GM19239 (cell line): ENCODE data around the gene NFYC.

Source experiments
- DNase-seq: peaks from one replicate; pipeline ENCODE4 v3.0.0; 2011; ENCODE audit warnings: low spot score; ENCODE audit not compliant: insufficient read length
- FAIRE-seq: peaks from 2 replicates; lab custom pipeline; 2011; peaks lifted over from hg19 to GRCh38; lab: Jason Lieb, UNC

The NFYC gene

GRCh38 chr1:40776236-40777072 is 85.0 kb downstream of the NFYC start:
- DNase-seq (no peak), FAIRE-seq (no peak)

DNA sequence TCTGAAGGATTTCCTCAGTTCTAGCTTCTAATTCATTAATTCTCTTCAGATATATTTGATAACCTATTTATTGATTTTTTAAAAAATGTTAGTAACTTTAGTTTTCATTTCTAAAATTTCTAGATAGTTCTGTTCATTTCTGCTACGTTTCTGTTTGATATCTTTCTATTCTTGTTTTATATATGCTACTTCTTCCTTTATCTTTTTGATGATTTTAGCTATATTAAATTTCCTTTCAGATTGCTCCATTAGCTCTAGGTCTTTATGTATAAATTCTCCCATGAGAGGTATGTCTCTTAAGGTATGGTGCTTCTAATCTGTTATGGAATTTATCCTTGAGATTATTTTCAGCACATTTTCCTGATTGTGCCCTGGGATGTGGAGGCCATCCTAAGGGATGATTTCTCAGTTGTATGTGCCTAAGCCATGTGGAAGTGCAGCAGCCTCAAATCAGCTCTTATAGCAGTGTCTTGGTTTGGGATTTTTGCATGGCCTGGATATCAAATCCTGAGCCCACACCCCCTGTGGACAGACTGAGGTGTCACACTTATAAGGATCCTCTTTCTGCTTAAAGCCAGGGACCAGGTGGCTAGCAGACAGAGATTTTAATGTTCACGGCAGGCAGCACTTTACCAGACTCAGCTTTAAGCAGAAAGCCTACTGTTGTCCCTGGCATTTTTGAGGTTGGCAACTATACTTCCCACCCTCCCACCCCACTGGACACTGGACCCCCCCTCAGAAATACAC is 85.9 kb downstream of the NFYC start:
- FAIRE-seq (no peak), DNase-seq (no peak)

GRCh38 chr1:40780678-40781607 is 89.4 kb downstream of the NFYC start:
- DNase-seq = no peak
- FAIRE-seq = no peak

DNA sequence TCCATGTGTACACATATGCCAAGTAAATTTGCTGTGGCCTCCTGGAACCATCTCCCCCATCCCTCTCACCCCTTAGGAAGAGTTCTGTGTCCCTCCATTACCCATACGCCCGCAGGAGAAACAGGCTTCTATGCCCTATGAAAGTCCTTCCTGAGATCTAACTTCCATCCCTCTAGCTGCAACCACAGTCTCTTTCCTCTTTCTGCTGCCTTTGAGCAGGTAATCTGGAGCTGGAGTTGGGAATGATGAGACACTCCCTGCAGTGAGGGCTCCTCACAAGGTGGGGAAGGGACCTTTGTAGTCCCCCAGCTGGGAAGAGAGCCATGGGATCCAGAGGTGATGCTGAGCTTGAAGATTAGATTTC is 90.1 kb downstream of the NFYC start:
- DNase-seq = no peak
- no peak for FAIRE-seq

GRCh38 chr1:40782371-40782956 is 91.0 kb downstream of the NFYC start:
- FAIRE-seq (no peak), DNase-seq (no peak)

DNA sequence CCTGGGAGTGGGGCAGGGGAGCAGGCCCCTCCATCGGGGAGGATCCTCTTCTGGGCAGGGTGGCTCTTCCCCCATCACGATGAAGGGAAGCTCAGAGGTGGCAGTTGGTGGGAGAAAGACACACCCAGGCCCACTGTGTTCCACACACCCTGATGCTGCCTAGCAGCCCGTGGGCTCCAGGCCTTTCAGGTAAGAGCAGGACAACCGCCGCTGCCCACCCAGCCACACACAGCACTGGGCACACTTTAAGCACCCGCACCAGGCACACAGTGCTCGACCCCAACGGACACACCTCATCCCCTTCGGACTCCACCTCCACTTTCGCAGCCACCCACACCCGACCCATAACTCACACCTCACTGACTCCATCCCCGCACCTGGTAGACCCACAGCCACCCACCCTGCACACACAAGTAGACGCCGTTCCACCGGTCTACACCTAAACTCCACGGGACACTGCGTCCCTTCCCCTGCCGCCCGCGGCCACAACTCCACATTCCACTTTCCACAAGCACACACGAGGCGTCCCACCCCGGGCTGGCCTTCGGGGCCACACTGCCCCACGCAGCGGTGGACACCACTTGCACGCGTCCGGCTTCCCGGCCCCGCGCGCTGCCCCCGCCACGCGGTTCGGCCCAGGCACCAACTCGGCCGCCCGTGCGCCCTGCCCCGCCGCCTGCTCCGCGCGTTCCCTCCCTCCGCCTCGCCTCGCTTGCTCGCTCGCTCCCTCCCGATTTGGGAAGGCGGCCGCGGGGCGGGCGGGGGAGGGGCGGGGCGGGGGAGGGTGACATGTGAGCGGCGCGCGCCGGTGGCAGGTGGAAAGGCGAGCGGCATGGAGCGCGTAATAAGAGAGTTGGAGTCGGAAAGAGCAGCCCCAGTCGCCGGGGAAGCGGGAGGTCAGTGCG is 91.7 kb downstream of the NFYC start, which contains the start of gene KCNQ4:
Gene KCNQ4, plus strand, starts transcription at position 787 of the 905 bp plus-strand sequence. CDS start 307 bp downstream, outside the sequence.
- FAIRE-seq (no peak), DNase-seq (no peak)

GRCh38 chr1:40784141-40784770 is 92.8 kb downstream of the NFYC start:
- DNase-seq (no peak), FAIRE-seq (no peak)

DNA sequence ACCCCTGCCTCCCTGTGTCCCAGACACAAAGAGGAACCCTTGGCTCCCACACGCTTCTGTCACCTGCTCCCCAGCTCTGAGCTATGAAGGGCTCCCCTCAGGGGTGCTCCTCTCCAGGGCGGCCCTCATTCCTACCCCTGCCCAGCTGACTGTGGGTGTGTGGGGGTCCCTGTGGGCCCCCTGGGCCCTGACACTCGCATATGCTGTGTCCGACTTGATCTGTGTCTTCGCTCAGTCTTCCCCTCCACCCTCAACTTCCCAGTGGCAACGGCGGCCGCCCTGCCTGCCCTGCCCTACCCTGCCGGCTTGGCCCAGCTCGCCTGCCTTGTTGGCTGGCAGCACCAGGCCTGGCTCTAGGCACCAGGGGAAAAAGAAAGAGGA is 93.3 kb downstream of the NFYC start:
- DNase-seq = no peak

DNA sequence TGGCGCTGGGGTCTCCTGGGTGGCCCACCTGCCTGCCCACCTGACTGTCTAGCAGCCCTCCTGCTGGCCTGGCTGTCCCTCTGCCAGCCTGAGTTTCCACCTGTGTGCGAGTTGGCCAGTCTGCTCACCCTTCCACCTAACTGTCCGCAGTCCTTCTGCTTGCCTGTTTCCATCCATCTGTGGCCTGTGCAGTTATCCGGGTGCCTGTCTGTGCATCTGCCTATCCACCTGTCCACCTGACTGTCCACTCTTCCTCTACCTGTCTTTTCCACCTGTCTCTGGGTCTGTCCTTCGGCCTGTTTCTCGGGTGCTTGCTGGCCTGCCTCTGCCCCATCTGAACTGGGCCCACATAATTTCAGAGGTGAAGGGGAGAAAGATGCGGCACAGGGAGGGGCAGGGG is 93.9 kb downstream of the NFYC start:
- FAIRE-seq (no peak), DNase-seq (no peak)

More for the DNA sequence above, 93.3 kb downstream of the NFYC start:
- no peak for FAIRE-seq

DNA sequence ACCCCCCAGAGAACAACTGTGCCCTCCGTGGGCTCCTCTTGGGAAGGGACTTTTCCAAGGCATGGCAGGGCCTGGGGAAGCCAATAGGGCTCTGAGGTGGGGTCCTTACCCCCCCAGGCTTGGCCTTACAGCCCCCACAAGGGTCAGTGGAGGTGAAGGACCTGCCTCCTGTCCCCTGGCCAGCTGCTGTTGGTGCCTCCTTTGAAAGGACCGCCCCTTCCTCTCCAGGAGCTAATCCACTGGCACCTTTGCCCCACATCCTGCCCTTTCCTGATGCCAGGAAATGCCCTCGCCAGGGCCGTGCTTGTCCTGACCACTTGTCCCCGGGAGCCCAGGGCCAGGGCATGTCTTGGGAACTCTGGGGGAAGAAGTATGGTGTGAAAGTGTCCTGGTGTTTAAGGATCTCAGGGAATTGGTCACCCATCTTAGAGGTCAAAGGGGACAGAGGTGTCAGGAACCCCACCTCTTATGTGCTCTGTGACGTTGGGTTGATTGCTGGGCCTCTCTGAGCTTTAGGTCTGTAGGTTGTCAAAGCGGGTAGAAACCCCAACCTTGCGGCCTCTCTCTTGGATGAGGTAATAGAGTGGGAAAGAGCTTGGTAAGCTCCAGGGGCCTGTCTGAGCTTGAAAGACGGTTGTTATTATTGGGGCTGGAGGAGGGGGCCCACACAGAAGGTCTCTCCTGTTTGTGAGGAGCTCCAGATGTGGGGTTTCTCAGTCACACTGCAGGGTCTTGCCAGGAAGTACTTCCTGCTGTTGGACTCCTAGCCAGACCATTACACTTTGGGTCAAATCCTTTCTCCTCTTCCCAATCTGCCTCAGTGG is 94.9 kb downstream of the NFYC start:
- FAIRE-seq (no peak), DNase-seq (no peak)

DNA sequence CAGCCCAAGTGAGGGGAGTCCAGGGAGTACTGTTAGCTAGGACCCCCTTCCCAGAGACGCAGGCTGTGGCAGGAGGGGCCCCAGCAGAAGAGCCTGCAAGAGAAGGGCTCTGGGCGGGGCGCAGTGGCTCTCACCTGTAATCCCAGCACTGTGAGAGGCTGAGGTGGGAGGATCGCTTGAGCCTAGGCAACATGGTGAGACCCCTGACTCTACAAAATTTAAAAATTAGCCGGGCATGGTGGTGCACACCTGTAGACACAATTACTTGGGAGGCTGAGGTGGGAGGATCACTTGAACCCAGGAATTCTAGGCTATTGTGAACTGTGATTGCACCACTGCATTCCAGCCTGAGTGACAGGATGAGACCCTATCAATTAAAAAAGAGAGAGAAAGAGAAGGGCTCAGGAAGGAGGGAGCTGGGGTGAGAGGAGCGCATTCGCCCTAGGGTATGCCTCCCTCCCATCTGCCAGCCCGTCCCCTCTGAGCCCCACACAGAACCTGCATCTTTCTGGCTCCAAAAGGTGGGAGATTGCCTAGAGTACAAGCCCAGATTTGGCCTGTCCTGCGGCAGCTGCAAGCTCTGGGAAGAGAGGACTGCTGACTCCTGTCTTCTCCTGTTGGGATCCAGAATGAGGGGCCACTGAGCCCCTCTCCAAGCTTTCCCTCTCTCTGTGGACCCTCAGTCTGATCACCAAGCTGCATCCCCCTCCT is 95.6 kb downstream of the NFYC start:
- DNase-seq = no peak
- no peak for FAIRE-seq

- DNase-seq (no peak), FAIRE-seq (no peak)
Measured at GRCh38 chr1:40787737-40788560, 96.4 kb downstream of the NFYC start.

DNA sequence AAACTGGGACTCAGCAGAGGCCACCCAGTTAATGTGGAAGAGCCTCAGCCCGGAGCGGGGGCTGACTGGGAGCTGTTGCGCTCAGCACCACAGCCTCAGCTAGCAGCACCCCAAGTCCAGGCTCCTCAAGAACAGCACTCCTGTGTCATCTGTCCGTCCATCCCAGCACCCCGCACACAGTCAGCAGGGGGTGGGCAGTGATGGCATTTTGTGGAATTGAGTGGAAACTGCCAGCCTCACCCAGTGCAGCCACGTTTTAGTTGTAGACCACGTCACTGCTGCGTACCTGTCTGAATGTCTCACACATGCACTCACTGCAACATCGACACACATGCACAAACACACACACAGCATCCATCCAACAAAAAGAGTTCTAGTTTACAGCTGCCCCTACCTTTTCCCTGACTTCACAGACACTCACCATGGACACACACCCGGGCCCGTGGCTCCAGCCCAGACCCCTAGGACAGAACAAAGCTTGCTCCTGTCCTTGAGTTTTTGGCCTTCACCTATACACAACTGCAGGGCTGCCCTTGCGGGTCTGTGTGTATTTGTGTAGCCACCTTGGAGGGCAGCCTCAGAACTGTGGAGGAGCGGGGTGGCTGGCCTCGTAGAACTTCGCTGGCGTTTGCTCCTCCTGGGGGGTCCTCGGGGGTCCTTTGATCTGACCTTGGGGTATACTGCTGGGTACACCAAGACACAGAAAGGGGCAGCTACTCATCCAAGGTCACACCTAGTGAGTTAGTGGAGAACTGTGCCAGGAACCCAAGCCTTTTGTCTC is 97.2 kb downstream of the NFYC start:
- DNase-seq (no peak), FAIRE-seq (no peak)

DNA sequence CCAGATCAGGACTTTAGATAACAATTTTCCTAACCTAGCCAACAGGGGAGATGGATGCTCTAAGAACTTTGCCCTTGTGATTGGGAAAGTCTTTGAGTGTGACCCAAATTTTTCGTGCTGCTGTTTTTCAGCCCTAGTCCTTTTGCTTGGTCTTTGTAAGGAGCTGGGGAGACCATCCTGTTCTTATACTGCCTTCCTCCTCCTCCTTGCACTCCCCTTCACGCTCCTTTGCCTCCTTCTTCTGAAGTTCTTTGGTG is 97.8 kb downstream of the NFYC start:
- DNase-seq = no peak
- no peak for FAIRE-seq

- DNase-seq = no peak
- no peak for FAIRE-seq
Measured at GRCh38 chr1:40789661-40790430, 98.3 kb downstream of the NFYC start.
